GM19438 (cell line): Measurements from ENCODE around the gene CHI3L1.
"Not testable (repeated sequence)": the region's sequence is repeated elsewhere in the genome, so short reads cannot be mapped to it uniquely, and the experiment has no call there.

Experiments used
- ATAC-seq: cut with Tn5 transposase; IDR thresholded peaks from one replicate; pipeline ENCODE4 v1.9.1; 2021; ENCODE audit warnings: low read depth; ENCODE audit not compliant: unreplicated experiment

Gene CHI3L1

DNA sequence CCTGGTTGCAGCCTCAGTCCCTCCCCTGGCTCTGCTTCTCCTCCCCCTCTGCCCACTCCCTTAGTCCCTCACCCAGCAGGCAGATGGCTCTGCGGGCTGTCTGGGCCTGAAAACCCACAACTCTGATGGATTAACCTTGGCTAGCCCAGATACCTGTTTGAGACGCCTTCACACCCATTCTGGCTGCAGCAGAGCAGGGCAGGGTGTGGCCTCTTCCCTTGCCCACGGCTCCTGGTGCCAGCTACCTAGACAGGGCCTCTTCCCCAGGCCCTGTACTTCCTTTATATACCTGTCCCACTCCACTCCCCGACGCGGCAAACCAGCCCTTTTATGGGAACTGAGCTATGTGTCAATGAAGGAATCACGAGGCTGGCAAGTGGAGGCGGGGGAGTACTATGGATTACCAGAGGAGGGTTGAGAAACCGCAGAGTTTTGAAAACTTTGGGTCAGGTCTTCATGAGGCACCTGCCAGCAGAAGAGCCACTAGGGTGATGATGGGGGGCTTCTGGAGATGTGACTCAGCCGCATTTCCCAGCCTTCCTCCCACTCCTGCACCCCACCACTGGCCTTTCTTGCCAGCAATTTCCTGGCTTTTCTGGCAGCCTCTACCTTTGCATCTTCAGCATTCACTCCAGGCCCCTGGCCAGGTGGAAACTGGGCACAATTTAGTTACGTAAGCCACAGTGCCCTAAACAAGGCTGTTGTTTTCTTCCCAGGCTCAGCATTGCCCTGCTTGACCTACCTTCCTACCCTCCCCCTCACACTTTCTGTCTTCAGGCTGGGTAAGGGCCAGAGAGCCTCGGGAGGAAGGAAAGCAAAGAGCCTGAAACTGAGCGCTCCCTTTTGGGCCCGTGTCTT lies at the start of gene CHI3L1:
TSS of gene CHI3L1 (minus strand) at position 259 of the 858 bp plus-strand sequence. CDS start at position 178, 81 bp downstream.
- no peak for ATAC-seq

DNA sequence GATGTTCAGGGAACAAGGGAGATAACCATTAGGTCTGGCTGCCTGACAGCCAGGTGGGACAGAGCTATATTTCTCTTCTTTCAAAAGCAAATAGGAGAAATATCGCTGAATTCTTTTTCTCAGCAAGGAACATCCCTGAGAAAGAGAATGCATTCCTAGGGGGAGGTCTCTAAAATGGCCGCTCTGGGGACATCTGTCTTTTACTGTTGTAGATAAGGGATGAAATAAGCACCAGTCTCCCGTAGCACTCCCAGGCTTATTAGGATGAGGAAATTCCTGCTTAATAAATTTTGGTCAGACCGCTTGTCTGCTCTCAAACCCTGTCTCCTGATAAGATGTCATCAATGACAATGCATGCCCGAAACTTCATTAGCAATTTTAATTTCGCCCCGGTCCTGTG lies 48.4 kb upstream of the CHI3L1 start:
- not testable (repeated sequence) for ATAC-seq

DNA sequence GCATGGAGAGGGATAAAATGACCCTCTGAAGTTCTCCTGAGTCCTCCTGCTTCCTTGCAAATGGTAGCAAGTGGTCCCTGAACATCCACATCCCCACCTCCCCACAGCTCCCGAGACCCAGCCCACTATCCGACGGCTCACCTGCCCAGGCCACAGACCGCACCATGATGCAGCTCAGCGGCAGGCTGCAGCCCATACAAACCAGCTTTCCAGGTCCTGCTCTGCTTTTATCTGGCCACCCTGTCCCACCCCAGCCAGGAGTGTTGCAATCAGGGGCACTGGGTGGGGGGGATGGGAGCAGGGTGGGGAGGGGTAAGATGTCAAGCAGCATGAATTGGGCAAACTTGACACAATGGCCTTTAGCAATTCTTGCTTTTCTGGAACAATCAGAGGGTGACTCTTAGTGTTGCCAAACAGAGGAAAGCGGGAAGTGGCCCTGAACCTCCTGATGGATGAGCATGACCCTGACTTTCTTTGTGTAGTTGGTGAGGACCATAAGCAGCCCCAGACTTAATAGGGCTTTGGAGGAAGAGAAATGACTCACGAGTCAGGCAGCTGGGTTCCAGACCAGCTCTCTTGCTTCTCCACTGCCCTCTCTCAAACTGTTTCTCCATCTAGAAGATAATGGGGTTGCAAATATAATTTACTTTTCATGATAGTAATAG lies 43.1 kb upstream of the CHI3L1 start, which contains the start of gene CHIT1:
TSS of gene CHIT1 (minus strand) at position 203 of the 665 bp plus-strand sequence. CDS start at position 166, 37 bp downstream.
- ATAC-seq: no peak

DNA sequence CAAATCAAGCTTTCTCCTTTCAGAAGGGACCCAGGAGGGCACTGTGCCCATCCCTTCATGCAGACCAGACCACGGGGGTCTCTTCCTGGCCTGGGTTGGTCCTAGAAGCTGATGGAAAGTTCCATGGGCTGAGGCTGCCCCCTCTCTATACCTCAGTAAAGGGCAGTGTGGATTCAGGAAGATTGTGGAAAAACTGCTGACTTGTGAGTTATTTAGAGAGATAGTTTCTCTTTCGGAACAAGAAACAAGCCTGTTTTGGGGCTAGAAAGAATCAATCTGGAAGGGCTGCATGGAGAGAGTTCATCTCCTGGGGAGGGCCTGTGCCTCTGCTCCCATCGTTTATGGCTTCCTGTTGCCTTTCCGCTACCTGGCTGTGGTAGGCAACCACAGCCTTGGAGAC lies 42.2 kb upstream of the CHI3L1 start:
- no peak for ATAC-seq

DNA sequence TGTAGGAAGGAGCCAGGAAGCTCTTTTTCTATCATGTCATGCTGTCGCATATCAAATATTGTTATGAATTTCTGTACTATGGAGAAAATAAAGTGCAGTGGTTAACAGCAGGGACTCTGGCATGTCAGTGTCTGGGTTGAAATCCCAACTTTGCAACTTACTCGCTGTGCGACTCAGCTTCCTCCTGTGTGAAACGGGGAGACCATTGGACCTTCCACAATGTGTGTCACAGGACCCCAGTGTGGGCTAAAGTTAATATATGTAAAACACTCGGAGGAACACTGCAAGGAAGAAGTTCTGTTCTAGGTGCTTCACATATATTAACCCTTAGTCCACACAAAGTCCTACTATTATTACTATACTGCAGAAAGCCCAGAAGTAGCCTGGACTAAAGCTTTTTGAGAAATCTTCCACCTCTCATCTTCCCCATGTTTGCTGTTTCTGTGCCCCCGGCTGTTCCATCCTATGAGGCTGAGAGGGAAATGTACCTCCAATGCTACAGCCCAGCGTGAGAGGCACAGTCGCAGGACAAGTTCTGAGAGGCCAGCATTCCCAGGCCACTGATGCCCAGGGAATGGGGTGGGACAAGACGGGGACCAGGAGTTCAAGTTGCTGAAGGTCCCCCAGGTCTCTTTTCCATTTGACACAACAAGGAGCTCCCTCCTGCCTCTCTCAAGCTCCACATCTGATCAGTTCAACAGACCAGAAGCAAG lies 41.0 kb upstream of the CHI3L1 start:
- ATAC-seq: no peak

DNA sequence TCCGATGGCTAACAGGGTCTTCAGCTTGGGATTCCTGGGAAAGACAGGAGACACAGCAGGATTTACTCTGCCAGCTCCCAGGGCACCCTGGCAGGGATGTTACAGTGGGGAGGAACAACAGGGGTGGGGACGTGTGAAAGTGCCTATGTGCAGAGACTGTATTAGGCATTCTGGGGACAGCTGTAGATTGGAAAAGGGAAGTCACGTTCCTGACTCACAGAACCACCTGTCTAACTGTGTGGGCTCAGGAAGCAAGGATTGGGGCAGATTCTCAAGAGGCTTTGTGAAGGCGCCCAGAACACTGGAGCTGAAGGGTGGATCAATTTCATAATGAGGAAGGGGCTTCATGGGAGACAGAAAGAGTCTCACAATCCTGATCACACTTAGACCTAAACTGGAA lies 38.6 kb upstream of the CHI3L1 start:
- no peak for ATAC-seq

DNA sequence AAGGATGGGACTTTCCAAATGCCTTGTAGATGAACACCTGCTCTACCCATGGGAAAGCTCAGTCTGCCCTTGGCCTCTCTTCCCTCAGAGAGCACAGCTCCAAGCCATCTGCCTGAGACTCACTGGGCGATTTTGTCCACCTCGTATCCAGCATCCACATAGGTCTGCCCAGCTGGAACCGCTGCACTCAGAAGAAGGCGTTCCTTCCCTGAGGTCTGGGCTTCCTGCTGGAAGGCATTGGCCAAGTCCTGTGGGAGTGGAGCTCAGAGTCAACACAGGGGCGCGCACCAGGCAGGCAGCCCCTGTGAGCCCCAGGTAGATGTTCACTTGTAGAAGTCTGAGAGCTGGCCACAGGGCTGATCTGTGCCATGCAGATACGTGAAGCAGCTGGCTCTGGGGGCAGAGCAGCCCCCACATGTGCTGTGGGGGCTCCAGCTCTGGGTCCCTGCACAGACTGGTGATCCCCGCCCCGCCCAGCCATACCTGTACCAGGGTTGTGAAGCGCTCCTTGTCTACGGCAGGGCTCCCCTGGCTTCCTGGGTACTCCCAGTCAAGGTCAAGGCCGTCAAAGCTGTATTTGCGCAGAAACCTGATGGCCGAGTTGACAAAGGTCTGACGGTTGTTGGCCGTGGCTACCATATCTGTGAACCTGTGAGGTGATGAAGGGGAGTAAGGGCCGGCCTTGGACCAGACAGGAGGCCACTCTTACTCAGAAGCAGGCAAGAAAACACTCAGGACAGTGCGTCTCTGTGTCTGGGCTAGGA lies 36.7 kb upstream of the CHI3L1 start:
- ATAC-seq: no peak

DNA sequence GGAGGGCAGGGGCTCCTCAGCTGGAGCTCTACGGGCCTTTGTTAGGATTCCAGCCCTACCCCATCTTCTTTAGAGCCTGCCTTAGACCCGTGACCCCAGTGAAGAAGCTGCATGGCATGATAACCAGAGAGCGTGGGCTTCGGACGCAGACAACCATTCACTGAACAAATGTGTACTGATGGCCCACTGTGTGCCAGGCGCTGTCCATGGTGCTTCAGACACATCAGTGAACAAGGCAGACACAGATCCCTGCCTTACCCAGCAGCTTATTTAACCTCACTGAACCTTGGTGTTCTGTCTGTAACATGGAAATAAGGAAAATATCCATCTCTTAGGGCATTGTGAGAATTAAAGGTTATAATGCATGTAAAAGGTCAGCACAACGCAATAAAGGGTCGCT lies 33.4 kb upstream of the CHI3L1 start:
- no peak for ATAC-seq

DNA sequence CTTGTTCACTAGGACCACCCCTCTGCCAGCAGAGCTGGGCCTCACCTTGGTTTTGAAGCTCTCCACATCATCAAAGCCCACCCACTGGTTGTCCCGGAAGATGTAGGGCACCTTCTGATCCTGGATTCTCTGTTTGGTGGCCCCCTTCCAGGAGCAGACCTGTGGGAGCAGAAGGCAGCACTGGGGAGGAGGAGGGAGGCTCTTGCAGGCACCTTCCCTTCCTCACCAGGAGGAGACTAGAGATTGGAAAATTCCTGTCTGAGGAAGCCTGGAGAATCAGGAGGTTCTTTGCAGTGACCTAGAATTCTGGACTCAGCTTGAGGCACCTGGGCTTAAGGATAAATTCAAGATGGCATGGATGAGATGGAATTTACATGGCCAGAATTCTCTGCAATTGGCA lies 32.7 kb upstream of the CHI3L1 start:
- no peak for ATAC-seq

DNA sequence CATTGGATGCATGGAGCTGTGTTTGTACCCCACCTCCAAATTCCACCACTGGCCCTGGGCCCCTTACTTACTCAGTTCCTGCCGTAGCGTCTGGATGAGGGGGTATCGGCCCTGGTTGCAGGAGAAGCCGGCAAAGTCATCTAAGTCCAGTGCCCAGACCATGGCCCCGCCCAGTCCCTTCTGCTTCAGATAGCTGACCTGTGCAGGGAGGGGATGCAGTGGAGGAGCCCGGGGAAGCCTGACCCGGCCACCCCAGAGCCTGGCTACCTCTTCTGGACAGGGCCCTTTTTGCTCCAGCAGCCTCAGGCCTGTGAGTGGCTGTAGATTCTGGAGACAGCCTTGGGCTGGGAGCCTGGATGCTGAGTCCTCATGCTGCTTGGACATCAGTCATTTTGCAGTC lies 31.2 kb upstream of the CHI3L1 start:
- ATAC-seq: no peak

DNA sequence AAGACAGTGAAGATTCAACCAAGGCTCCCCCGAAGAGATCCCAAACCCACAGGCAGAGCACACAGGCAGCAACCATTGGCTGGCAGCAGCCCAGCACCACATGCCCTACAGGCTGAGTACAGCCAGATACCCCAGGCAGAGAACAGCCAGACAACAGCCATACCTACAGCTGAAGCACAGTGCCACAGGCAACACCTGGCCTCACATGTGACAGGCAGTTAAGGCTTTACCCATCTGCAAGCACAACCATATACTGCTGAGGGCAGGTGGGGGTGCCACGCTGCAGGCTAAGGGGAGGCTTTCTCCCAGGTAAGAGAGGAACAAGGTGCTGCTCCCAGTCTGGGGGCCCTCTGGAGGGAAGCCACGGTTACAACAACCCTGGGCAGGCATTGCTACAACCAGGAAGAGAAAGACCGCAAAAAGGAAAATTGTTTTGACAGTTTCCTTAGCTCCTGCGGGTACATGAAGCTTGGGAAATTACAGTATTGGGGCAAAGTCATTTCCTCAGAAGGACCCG lies 30.7 kb upstream of the CHI3L1 start:
- no peak for ATAC-seq

DNA sequence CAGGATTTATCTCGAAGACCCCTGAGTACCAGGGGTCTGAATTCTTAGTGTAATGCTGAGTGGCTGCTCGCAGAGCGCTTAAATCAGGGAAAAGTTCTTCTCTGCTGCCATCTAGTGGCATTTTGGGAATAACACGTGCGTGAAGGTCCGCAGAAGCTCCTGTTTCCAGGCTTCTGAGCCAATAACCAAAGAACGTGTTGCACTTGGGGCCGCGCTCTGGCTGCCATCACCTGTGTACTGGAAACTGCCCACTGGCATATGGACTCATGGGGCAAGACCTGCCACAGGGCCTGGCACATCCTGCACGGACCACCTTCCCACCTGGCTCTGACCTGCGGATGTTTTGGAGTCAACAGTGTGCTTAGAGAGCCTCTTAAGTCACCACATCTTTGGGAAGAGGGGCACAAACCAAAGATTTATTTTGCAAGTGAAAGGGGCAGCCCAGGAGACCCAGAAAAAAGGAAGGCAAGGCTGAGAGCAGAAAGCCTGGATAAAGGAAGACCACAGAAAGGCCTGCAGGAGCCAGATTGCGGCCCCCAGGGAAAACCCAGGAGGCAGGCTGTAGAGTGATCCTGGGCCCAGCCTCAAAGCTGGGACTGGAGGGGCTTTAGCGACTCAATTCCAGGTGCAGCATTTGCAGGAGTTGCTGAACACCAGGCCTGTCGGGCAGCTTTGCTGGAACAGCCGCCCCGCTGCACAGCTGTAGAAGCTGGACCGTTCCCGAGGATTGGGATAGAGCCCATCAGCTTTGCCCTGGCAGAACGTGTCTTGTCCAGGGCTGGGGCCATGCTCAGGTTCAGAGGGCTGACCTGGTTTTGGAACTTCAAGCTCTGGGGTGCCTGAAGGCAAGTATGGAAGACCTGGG lies 30.0 kb upstream of the CHI3L1 start:
- no peak for ATAC-seq

DNA sequence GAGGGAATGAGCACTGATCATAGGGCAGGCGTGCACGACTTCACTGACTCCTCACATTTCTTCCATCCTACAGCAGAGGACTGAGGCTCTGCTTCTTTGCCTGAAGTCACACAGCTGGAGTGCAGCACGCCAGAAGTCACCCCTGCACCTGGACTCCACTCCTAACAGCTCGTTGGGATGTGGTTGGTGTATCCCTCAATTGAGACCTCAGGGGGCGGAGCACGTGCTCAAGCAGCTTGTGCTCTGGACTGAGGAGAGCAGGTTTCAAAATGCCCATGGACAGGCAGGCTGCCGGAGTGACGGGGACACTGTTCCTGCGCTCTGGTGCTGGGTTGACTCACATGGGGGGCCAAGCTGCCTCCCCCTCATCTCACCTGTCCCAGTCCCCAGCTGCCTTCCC lies 29.1 kb upstream of the CHI3L1 start:
- no peak for ATAC-seq

DNA sequence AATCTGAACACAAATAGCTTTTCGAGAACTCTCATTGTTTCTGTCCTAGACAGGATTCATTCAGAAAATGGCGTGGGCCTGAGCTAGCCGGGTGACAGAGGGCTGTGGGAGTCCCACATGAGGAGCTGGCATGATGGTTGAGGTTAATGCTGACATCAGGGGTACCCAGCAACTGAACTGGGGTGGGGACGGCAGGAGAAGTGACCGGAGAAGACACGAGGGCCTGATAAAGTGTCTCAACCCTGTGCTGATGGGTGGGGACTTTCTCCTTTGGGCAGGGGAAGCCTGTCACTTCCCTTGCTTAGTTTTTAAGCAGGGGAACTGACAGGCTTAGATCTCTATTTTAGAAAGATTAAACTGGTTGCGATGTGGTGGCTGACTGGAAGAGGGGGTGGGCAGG lies 28.4 kb upstream of the CHI3L1 start:
- ATAC-seq: no peak

DNA sequence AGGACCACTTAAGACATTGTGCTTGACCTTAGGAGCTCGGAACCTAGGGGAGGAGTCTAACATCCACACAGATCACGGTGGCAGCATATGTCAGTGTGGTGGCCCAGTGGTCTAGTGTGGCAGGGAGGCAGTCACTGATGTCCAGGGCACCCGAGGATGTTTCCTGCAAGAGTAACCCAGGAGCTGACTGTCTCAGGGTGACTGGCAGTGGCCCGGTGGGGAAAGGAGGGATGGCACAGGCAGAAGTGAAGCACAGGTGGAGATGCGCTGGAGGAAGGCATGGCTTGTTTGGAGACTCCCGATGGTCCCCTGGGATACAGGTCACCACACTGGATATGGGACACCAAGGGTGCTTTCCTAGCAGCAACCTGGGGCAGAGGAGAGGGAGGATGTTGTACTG lies 26.6 kb upstream of the CHI3L1 start:
- ATAC-seq: no peak

DNA sequence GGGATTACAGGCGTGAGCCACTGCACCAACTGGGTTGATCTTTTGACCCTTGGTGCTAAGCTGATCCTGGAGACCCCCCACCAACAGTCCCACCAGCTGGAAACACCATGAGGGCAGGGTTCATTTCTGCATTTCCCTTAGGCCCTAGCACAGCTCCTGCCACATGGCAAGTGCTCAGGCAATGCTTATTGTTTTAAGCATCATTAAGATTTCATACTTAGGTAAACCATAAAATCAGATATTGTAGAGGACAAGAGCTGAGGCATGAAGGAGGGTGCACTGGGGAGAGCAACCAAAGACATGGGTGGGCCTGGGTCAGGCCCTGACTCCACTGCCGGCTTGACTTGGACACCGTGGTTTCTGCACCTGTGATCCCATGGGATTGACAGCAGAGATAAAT lies 25.3 kb upstream of the CHI3L1 start:
- no peak for ATAC-seq

DNA sequence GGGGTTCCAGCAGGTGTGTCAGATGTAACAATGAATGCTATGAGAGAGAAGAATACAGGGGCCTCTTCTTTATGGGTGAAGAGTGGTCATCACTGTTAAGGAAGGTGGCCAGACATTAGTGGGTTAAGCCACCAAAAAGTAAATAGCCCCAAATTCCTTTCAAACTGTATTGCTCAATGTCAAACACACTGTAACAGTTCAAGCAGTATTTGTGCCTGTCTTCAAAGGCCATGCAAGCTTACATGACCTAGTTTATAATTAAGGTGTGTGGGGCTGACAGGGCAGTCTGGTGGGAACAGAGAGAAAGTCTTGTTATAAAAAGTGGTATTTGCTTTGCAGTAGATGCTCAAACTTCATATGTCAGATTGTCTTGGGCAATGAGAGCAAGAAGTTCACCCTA lies 24.5 kb upstream of the CHI3L1 start:
- no peak for ATAC-seq

DNA sequence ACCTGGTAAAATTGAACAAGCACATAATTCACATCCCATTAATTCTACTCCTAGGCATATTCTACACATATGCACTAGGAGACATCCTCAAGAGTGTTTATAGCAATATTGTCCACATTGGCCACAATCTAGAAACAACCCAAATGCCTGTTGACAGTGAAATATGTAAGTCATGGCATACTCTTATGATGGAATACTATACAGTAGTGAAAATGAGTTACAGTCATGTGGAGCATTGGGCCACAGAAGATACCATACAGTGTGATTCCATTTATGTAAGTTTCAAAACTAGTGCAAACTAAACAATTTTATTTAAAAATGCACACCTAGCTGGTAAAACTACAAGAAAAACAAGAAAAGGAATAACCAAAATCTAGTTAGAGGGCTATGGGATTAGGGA lies 23.8 kb upstream of the CHI3L1 start:
- ATAC-seq: no peak

DNA sequence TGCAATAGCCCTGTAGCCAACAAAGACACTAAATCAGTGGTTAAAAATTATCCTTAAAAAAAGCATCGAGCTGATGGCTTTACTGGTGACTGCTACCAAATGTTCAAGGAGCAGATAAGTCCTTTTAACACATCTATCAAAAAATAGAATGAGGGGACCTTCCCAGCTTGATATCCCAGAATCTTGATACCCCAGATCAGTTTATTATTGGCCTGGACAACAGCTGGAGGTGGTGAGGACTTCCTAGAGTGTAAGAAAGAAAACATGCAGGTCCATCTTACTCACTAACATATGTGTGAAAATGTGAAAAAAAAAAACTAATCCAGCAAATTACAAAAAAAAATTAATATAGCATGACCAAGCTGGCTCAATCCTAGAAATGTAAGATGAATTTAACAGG lies 21.7 kb upstream of the CHI3L1 start:
- ATAC-seq: no peak
